MG63 (cell line): ENCODE results near the gene SYDE1. TPM values are rescaled to one million over a fixed set of nuclear protein-coding genes. Genes with fewer than 3 reads are reported as not detected.
A peak's percentile ranks its signal among the peaks of the same experiment; 100 is the strongest.
"Not testable (repeated sequence)": the region's sequence is repeated elsewhere in the genome, so short reads cannot be mapped to it uniquely, and the experiment has no call there.

Source experiments
- DNase-seq: peaks from one replicate; pipeline ENCODE4 v3.0.0-alpha.2; 2020
- H3K27me3 ChIP-seq: fragments of 250-450 bp; sonication (Bioruptor Pico); 2 replicates; pipeline ENCODE4 v1.5.1; 2020; ENCODE audit warnings: mild to moderate bottlenecking, moderate library complexity
- H3K36me3 ChIP-seq: fragments of 250-450 bp; sonication (Bioruptor Pico); 2 replicates; pipeline ENCODE4 v1.5.1; 2020; ENCODE audit warnings: mild to moderate bottlenecking, moderate library complexity
- H3K4me3 ChIP-seq: fragments of 250-450 bp; sonication (Bioruptor Pico); 2 replicates; pipeline ENCODE4 v1.5.1; 2020; ENCODE audit warnings: mild to moderate bottlenecking, moderate library complexity
- H3K9me3 ChIP-seq: fragments of 250-450 bp; sonication (Bioruptor Pico); 2 replicates; pipeline ENCODE4 v1.5.1; 2020; ENCODE audit warnings: mild to moderate bottlenecking, moderate library complexity
- total RNA-seq: library from RNA; depleted of rRNA; stranded (reverse); fragments of >200 nt; shearing (Covaris generic); gene quantifications from 2 replicates; pipeline ENCODE4 v1.2.3, GENCODE V29; 2014; ENCODE audit warnings: low replicate concordance; rRNA removed

SYDE1 gene
- total RNA-seq, result 90.8 and 120 TPM in 2 replicates

DNA sequence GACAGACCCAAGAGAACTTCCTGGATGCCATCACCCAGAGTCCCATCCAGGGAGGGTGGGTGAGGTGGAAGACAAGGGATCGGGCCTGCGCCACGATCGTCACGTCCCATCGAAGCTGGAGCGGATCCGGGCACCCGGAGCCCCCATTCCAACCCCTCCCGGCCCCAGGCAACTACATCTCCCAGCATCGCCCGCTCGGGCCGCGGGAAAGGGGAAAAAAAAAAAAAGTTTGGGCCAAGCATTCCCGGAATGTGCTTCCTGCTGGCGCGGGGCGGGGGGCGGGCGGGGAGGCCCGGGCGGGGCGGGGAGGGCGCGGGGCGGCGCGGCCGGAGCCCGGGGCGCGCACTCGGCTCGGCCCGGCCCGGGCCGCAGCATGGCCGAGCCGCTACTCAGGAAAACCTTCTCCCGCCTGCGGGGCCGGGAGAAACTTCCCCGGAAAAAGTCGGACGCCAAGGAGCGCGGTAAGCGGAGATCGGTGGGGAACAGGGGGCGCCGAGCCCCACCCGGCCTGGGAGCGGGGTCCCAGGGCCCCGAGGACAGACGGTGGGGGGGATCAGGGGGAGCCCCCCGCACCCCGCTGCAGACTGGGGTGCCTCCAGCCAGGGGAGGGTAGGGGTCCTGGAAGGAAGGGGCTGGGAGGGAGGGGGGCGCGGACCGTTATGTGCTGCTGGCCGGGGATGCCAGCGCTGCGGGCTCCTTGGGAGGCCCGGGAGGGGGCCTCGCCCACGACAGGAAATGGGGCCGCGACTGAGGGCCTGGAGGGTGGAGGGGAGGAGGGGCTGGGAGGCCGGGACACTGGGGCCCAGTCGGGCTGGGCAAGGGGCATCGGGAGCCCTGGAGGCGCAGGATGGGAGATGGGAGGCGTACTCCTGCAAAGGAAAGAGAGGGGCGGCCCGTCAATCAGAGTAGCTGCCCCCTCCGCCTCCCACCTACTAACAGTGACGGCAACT lies at the start of gene SYDE1:
Gene SYDE1, plus strand, starts transcription at position 341 of the 950 bp plus-strand sequence. Its CDS starts 33 bp downstream, at position 374.
- DNase-seq, result peak; percentile 83
- Histone ChIP-seq H3K4me3 (peak within 1 kb of the TSS; percentile 97), H3K27me3 (no peaks in the 10 kb centered on the region), H3K36me3 (peaks cover 45% of the 10 kb centered on the region), H3K9me3 (peaks cover 36% of the 10 kb centered on the region)

- Histone ChIP-seq H3K4me3 (no peak overlapping the region), H3K9me3 (no peaks in the 10 kb centered on the region), H3K36me3 (no peaks in the 10 kb centered on the region), H3K27me3 (peaks cover 57% of the 10 kb centered on the region)
- no peak for DNase-seq
These were observed 45.2 kb upstream of the SYDE1 start for GRCh38 chr19:15062036-15062435.

- DNase-seq, H3K9me3 ChIP-seq: not testable (repeated sequence)
These were observed 36.8 kb upstream of the SYDE1 start for GRCh38 chr19:15070386-15070785.

GRCh38 chr19:15072930-15073647 lies 34.1 kb upstream of the SYDE1 start:
- DNase-seq, result no peak
- Histone ChIP-seq H3K9me3 (no peaks in the 10 kb centered on the region), H3K4me3 (no peak overlapping the region), H3K27me3 (peaks cover 18% of the 10 kb centered on the region), H3K36me3 (no peaks in the 10 kb centered on the region)

More at GRCh38 chr19:15070386-15070785, 36.8 kb upstream of the SYDE1 start:
- H3K36me3 ChIP-seq, H3K4me3 ChIP-seq: not testable (repeated sequence)
- H3K27me3 ChIP-seq, result peaks cover 25% of the 10 kb centered on the region

- no peaks in the 10 kb centered on the region for H3K9me3 ChIP-seq
- H3K27me3 ChIP-seq, result peaks cover 26% of the 10 kb centered on the region
- no peak for DNase-seq
- no peak overlapping the region for H3K4me3 ChIP-seq
- no peaks in the 10 kb centered on the region for H3K36me3 ChIP-seq
These were observed 32.8 kb upstream of the SYDE1 start for GRCh38 chr19:15074371-15074770.

- no peak overlapping the region for H3K4me3 ChIP-seq
- peaks cover 34% of the 10 kb centered on the region for H3K27me3 ChIP-seq
- DNase-seq, result no peak
- H3K9me3 ChIP-seq, result no peaks in the 10 kb centered on the region
- H3K36me3 ChIP-seq, result no peaks in the 10 kb centered on the region
These were observed 31.4 kb upstream of the SYDE1 start for GRCh38 chr19:15075806-15076205.

GRCh38 chr19:15080002-15080401 lies 27.2 kb upstream of the SYDE1 start:
- H3K4me3 ChIP-seq, H3K36me3 ChIP-seq, DNase-seq, H3K9me3 ChIP-seq: not testable (repeated sequence)
- H3K27me3 ChIP-seq, result peaks cover 65% of the 10 kb centered on the region

DNA sequence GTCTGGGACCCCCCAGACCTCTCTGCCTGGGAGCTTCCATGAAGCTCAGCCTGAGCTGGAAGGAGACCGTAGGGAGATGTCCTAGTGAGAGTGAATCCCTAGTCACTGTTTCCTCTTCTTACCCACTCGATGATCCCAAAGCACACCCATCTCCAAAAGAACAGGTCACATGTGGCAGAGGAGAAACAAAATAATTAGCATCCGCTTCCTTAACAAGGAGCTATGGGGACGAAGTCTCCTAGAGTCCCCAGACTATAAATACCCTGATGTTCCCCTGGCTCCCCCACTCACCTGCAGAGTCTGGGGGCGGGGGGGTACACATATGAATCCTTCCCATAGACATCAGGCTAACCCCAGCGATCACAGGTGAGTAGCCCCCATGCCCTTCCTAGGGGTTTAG lies 25.3 kb upstream of the SYDE1 start, which contains the start of gene OR1I1:
Gene OR1I1, plus strand, starts transcription at position 301 of the 400 bp plus-strand sequence. CDS start 4,855 bp downstream, outside the sequence.
- no peak for DNase-seq
- H3K27me3 ChIP-seq, result peaks cover 83% of the 10 kb centered on the region
- no peaks in the 10 kb centered on the region for H3K36me3 ChIP-seq
- H3K9me3 ChIP-seq, result no peaks in the 10 kb centered on the region
- no peak within 1 kb of the TSS for H3K4me3 ChIP-seq

- Histone ChIP-seq H3K36me3 (no peaks in the 10 kb centered on the region), H3K4me3 (no peak overlapping the region), H3K27me3 (peaks cover 72% of the 10 kb centered on the region), H3K9me3 (no peaks in the 10 kb centered on the region)
- no peak for DNase-seq
These were observed 20.0 kb upstream of the SYDE1 start for GRCh38 chr19:15087182-15087581.

DNA sequence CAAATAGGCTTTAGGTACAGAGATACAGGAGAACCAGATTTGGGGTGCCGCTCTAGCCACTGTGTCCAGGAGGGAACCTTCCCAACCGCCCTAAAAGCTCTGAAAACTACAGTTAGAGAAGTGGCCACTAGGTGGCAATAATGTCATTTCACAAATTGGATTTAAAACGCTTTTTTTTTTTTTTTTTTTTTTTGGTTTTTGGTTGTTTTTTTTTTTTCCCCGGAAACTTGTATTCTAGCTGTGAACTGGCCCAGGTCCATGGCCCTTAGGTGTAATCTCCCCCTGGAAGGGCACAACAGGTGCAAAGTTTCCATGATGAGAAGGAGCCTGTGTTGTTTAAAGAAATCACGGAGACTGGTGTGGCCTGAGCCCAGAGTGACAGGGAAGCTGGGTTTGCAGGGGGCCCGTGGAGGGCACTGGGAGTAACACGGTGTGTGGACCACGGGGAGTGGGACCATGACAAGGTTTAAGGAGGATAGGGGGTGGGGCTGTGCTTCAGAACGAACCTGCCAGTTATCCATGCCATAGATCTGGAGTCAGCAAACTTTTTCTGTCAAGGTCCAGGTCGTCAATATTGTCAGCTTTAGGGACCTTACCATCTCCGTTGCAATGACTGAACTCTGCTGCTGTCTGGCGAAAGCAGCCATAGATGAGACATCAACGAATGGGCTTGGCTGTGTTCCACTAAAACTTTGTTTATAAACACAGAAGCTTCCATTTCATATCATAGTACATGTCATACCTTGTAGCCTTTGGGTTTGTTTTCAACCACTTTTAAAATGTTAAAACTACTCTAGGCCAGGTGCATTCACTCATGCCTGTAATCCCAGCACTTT lies 15.1 kb upstream of the SYDE1 start:
- Histone ChIP-seq H3K36me3 (no peaks in the 10 kb centered on the region), H3K4me3 (no peak overlapping the region), H3K9me3 (no peaks in the 10 kb centered on the region), H3K27me3 (peaks cover 26% of the 10 kb centered on the region)
- DNase-seq, result no peak

DNA sequence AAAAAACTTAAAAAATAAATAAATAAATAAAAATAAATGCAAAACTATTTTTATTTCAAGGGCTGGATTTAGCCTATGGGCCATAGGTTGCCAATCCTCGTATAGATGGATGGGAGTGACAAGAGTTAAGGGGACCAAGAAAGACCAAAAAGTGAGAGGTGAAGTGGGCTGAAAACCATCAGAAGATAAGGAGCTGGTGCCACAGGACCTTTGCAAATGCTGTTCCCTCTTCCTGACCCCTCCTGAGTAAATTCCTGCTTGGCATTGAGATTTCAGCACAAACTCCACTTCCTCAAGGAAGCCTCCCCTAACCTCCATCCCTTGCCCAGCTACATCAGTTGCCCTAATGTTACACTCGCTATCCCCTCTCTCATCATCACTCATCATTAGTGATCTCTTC lies 14.2 kb upstream of the SYDE1 start:
- peaks cover 18% of the 10 kb centered on the region for H3K27me3 ChIP-seq
- no peaks in the 10 kb centered on the region for H3K36me3 ChIP-seq
- DNase-seq, result no peak
- H3K4me3 ChIP-seq, result no peak overlapping the region
- no peaks in the 10 kb centered on the region for H3K9me3 ChIP-seq

DNA sequence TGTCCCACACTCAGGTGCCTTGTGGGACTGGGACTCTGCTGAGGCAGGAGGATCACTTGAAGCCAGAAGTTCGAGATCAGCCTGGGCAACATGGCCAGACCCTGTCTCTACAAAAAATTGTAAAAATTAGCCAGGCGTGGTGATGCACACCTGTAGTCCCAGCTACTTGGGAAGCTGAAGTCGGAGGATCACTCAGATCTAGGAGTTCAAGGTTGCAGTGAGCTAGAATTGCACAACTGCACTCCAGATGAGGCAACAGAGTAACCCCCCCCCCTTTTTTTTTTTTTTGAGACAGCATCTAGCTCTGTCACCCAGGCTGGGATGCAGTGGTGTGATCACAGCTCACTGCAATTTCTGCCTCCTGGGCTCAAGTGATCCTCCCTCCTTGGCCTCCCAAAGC lies 11.0 kb upstream of the SYDE1 start:
- no peak overlapping the region for H3K4me3 ChIP-seq
- no peaks in the 10 kb centered on the region for H3K27me3 ChIP-seq
- no peak for DNase-seq
- no peaks in the 10 kb centered on the region for H3K9me3 ChIP-seq
- H3K36me3 ChIP-seq, result no peaks in the 10 kb centered on the region

- H3K4me3 ChIP-seq, DNase-seq, H3K27me3 ChIP-seq, H3K36me3 ChIP-seq: not testable (repeated sequence)
- H3K9me3 ChIP-seq, result peaks cover 15% of the 10 kb centered on the region
These were observed 9.2 kb upstream of the SYDE1 start for GRCh38 chr19:15097980-15098379.

- no peaks in the 10 kb centered on the region for H3K27me3 ChIP-seq
- no peak for DNase-seq
- no peaks in the 10 kb centered on the region for H3K36me3 ChIP-seq
- H3K4me3 ChIP-seq, result no peak overlapping the region
- H3K9me3 ChIP-seq, result peaks cover 20% of the 10 kb centered on the region
These were observed 8.7 kb upstream of the SYDE1 start for GRCh38 chr19:15098460-15098859.

DNA sequence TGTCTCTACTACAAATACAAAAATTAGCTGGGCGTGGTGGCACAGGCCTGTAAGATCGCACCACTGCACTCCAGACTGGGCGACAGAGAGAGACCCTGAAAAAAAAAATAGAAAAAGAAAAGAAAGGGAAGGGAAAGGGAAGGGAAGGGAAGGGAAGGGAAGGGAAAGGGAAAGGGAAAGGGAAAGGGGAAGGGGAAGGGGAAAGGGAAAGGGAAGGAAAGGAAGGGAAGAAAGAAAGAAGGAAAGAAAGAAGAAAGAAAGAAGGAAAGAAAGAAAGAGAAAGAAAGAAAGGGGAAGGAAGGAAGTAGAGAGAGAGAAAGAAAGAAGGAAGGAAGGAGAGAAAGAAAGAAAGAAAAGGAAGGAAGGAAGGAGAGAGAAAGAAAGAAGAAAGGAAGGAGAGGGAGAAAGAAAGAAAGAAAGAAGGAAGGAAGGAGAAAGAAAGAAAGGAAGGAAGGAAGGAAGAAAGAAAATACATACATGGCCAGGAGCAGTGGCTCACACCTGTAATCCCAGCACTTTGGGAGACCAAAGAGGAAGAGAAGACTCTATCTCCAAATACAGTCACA lies 8.1 kb upstream of the SYDE1 start:
- H3K4me3 ChIP-seq, result no peak overlapping the region
- H3K27me3 ChIP-seq, result no peaks in the 10 kb centered on the region
- H3K9me3 ChIP-seq, result peaks cover 26% of the 10 kb centered on the region
- DNase-seq, result no peak
- H3K36me3 ChIP-seq, result no peaks in the 10 kb centered on the region

GRCh38 chr19:15101479-15102082 lies 5.6 kb upstream of the SYDE1 start:
- peaks cover 45% of the 10 kb centered on the region for H3K9me3 ChIP-seq
- DNase-seq, result no peak

More at GRCh38 chr19:15101479-15102082, 5.6 kb upstream of the SYDE1 start:
- no peak overlapping the region for H3K4me3 ChIP-seq
- no peaks in the 10 kb centered on the region for H3K27me3 ChIP-seq
- no peaks in the 10 kb centered on the region for H3K36me3 ChIP-seq
